Spleen (tissue), 7 donors: ENCODE data around the gene MBTPS1.

Experiments used
- POLR2A ChIP-seq, 3 donors: fragments of 450-650 bp; IDR thresholded peaks; one replicate each; pipeline ENCODE4 v1.5.1; 2017; ENCODE audit warnings: antibody characterized with exemption in 3 of 3, mild to moderate bottlenecking in 1 of 3
- TF ChIP-seq, protein P1 (sequence below), 11 experiments: fragments of 200-600 bp in 7 of 11; fragments of 450-650 bp in 4 of 11; sonication (generic) in 4 of 11; IDR thresholded peaks in 8 of 11; conservative IDR thresholded peaks in 3 of 11; 1 replicate in 7 of 11; 2 replicates in 4 of 11; pipeline versions ENCODE4 v1.4.0 to v1.8.0; 2016 to 2021; ENCODE audit warnings: antibody characterized with exemption in 11 of 11, inconsistent platforms in 4 of 11, mild to moderate bottlenecking in 1 of 11
- donor health status: DM: no; HTN: no; CAD: no; lungs with moderate emphysema.
- donor health status: DM: no; HTN: no; CAD: no.
- donor health status: DM: no; HTN: no; CAD: no.

GRCh38 chr16:84085271-84085667 is 31.5 kb downstream of the MBTPS1 start:
- TF ChIP-seq, protein P1, sequence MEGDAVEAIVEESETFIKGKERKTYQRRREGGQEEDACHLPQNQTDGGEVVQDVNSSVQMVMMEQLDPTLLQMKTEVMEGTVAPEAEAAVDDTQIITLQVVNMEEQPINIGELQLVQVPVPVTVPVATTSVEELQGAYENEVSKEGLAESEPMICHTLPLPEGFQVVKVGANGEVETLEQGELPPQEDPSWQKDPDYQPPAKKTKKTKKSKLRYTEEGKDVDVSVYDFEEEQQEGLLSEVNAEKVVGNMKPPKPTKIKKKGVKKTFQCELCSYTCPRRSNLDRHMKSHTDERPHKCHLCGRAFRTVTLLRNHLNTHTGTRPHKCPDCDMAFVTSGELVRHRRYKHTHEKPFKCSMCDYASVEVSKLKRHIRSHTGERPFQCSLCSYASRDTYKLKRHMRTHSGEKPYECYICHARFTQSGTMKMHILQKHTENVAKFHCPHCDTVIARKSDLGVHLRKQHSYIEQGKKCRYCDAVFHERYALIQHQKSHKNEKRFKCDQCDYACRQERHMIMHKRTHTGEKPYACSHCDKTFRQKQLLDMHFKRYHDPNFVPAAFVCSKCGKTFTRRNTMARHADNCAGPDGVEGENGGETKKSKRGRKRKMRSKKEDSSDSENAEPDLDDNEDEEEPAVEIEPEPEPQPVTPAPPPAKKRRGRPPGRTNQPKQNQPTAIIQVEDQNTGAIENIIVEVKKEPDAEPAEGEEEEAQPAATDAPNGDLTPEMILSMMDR (IDR thresholded peaks at IDR 0.05 in 8 of 11, conservative IDR thresholded peaks at IDR 0.05 in 3 of 11) = no peak
- TF ChIP-seq POLR2A (IDR thresholded peaks at IDR 0.05) = no peak
